HG03280 (cell line): Measurements from ENCODE around the gene SMIM35.

ENCODE experiments used
- ATAC-seq: cut with Tn5 transposase; IDR thresholded peaks from one replicate; pipeline ENCODE4 v1.9.1; 2021; ENCODE audit warnings: mild to moderate bottlenecking, moderate library complexity; ENCODE audit not compliant: unreplicated experiment

SMIM35 gene

GRCh38 chr11:118111019-118111743, 24.4 kb upstream of the SMIM35 start:
- ATAC-seq, result no peak

- ATAC-seq, result no peak
Observed at GRCh38 chr11:118109231-118109630, 22.5 kb upstream of the SMIM35 start.

- no peak for ATAC-seq
Observed at GRCh38 chr11:118108513-118108912, 21.8 kb upstream of the SMIM35 start.

GRCh38 chr11:118106789-118107335, 20.1 kb upstream of the SMIM35 start:
- ATAC-seq, result no peak

DNA sequence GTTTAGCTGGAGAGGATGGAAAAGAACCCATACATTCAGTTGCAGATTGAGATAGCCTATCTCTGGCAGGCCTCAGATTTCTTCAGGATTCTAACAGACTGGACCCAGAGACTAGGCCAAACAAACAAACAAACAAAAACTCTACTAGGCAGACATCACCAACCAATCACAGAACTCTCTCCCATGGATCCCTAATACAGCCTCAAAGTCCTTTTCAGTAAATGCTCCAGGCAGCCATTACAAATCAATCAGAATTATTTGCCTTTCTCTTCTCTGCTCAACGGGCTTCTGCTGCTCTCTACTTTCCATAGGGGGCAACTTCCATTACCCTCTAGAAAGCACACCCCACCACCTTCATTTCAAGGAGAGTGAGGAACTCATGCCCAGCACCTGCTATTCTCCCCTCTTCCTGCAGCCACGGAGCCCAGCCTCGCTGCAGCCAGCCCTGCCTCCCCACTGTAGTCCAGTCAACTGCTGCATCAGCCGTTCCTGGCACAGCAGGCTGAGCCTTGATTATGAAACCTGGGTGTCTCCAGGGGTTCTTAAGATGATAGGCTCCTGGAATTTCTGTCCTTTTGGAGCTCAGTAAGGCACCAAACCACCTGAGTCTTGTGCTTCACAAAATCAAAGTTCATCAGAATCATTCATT, 19.0 kb upstream of the SMIM35 start:
- ATAC-seq, result no peak

- no peak for ATAC-seq
Observed at GRCh38 chr11:118104491-118104890, 17.7 kb upstream of the SMIM35 start.

DNA sequence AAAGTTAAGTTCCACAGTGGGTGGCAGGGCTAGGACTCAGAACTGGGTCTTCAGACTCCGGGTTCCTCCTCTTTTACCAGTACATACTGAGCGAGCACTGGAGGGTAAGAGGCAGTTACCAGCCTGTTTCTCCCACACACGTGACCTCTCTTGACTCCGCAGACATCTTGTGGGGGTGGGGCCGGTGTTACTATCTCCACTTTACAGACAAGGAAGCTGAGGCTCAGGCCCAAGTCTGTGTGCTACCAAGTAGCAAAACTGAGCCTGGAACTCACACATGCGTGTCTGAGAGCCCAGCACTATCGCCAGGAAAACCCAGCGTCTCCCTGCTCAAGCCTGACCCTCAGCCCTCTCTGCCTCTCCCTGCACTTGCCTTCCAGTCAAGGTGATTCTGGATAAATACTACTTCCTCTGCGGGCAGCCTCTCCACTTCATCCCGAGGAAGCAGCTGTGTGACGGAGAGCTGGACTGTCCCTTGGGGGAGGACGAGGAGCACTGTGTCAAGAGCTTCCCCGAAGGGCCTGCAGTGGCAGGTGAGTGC, 16.0 kb upstream of the SMIM35 start:
- ATAC-seq, result no peak

- ATAC-seq, result no peak
Observed at GRCh38 chr11:118100691-118101232, 14.0 kb upstream of the SMIM35 start.

GRCh38 chr11:118099838-118100556, 13.2 kb upstream of the SMIM35 start:
- no peak for ATAC-seq

GRCh38 chr11:118098996-118099837, 12.5 kb upstream of the SMIM35 start:
- ATAC-seq, result no peak

DNA sequence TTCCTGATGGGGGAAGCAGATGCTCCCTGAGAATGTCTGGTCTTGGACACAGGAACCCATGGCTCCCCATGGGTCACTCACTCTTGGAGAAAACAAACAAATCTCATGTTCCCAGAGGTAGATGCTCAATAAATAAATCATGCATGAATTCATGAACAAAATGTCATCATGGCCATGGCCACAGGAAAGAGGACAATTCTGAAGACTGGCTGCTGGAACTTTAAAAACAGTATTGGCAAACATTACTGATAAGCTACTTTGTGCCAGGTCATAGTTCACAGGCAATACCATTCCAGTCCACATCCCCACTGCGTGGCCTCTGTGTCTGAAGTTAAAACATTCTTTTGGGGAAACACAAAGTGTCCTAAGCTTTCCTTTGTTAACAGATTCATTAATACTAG, 9.2 kb upstream of the SMIM35 start:
- ATAC-seq, result no peak

DNA sequence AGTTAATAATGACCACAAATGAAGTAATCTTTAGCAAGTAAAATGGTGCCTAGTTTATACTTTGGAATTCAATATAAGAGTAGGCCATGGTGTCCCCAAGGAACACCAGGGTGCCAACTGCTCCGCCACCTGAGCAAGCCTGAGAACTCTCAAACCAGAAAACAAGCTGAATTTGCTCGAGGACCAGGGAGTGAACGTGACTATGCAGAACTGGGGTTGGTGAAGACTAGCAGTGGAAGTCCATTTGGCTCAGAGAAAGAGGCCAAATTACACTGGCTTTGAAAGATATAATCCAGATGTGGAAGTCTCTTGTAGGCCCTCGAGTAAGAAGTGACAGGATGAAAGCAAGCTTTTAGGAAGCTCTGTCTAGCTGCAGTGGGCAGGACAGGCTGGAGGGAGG, 8.7 kb upstream of the SMIM35 start:
- no peak for ATAC-seq

DNA sequence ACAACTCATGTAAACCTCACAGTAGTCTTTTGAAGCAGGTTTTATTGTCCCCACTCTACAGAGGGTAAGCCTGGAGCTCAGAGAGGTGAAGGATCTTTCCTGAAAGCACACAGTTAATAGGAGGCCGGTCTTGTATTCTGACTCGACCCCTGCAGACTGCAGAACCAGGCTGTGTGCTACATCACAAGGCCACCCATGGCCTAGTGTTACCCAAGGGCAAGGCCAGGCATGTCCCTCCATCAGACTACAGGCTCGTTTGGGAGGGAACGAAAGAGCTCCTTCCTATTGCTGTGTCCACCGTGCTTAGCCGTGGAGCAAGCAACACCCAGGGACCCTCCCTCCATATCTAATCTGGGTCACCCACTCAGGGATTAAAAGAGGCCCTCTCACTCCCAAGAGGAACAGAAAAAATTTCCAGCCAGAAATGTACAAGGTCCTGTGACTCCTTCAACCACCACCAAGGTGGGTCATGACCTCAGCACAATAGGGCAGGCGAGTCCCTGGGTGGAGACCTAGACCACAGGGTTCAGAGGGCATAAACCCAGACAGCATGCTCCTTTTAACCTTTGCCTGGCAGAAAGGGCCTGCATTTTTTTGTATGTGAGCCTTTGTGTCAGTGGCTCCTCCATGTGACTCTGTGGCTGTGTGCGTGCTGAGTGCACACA, 6.3 kb upstream of the SMIM35 start:
- no peak for ATAC-seq

GRCh38 chr11:118091690-118092089, 4.9 kb upstream of the SMIM35 start:
- no peak for ATAC-seq

- ATAC-seq, result no peak
Observed at GRCh38 chr11:118090545-118091162, 3.9 kb upstream of the SMIM35 start.

- no peak for ATAC-seq
Observed at GRCh38 chr11:118088531-118088930, 1.8 kb upstream of the SMIM35 start.

DNA sequence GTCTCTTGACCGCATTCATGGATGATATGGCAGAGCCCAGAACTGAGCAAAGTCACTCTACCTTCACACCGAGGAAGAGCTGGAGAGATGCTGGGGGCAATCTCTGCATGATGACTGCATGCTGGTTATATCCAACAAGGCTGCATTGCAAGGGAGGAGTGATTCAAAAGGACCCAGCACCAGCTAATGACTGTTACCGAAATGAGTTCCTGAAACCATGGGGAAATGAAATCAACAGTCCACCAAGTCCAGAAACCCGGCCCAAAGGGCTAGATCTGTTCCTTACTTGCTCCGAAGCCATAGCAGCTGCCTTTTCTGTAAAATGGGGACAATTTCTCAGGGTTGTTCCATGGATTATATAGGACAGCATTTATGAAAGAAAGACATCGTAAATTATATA, 1.2 kb upstream of the SMIM35 start:
- no peak for ATAC-seq

GRCh38 chr11:118084656-118085055, 2.1 kb downstream of the SMIM35 start:
- no peak for ATAC-seq

DNA sequence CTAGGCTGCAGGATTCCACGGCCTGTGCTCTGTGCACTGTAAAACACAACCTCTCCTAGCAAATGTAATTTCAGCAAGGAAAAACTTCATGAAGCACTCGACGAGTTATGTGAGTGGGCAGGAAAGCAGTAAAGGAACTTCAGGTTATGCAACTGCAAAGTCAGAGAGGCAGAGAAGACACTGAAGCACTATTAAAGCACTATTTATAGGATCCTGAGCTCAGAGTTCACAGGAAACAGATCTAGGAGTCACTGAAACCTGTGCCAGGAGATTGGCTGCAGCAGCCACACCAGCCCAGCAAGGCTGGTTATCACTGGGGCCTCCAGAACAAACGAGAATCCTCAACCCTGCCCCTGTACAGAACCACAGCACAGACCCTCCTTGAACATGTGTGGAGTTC, 2.5 kb downstream of the SMIM35 start:
- no peak for ATAC-seq
